Liver (tissue), 3 donors: ENCODE measurements around the gene C2CD2.

Experiments used
- GABPA ChIP-seq, 2 donors: IDR thresholded peaks in 1 of 2; conservative IDR thresholded peaks in 1 of 2; 2 replicates each; pipeline ENCODE4 v1.6.1; 2016; ENCODE audit warnings: antibody characterized with exemption in 2 of 2, mild to moderate bottlenecking in 1 of 2, moderate library complexity in 1 of 2
- TAF1 ChIP-seq: conservative IDR thresholded peaks from 2 replicates; pipeline ENCODE4 v1.6.1; 2016; ENCODE audit warnings: antibody characterized with exemption, mild to moderate bottlenecking
- TF ChIP-seq, protein P1 (sequence below): fragments of 150-350 bp; IDR thresholded peaks from 2 replicates; pipeline ENCODE4 v1.5.1; 2017; ENCODE audit warnings: improper control_type of control experiment, low read depth, low read length; ENCODE audit not compliant: missing input control
- TF ChIP-seq, protein P2 (sequence below): IDR thresholded peaks from 2 replicates; pipeline ENCODE4 v1.6.1; 2016; ENCODE audit warnings: antibody characterized with exemption
- TF ChIP-seq, protein P3 (sequence below): IDR thresholded peaks from 2 replicates; pipeline ENCODE4 v1.6.1; 2016; ENCODE audit warnings: antibody characterized with exemption
- TF ChIP-seq, protein P4 (sequence below): IDR thresholded peaks from 2 replicates; pipeline ENCODE4 v1.6.1; 2016; ENCODE audit warnings: antibody characterized with exemption, mild to moderate bottlenecking
- TF ChIP-seq, protein P5 (sequence below): IDR thresholded peaks from 2 replicates; pipeline ENCODE4 v1.6.1; 2016; ENCODE audit warnings: antibody characterized with exemption
- donor health status: healthy.
- donor health status: healthy.

DNA sequence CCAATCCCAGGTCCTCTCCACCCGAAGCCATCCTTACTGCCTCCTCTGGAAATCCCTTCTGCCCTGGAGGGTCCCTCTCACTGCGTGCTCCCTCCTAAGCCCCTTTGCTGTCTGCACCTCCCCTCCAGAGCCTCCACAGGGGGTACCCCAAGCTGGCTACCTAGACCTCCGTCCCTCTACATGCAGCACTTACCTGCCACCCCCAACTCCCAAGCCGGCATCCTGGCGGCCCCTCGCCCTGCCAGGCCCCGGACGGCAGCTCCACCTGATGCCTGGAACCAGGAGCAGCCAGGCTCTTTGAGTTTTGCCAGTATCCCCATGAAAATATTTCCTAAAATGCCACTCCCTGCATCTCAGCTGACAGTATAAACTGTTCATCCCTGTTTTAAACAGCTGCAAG lies 78.7 kb downstream of the C2CD2 start:
- TF ChIP-seq, protein P1, sequence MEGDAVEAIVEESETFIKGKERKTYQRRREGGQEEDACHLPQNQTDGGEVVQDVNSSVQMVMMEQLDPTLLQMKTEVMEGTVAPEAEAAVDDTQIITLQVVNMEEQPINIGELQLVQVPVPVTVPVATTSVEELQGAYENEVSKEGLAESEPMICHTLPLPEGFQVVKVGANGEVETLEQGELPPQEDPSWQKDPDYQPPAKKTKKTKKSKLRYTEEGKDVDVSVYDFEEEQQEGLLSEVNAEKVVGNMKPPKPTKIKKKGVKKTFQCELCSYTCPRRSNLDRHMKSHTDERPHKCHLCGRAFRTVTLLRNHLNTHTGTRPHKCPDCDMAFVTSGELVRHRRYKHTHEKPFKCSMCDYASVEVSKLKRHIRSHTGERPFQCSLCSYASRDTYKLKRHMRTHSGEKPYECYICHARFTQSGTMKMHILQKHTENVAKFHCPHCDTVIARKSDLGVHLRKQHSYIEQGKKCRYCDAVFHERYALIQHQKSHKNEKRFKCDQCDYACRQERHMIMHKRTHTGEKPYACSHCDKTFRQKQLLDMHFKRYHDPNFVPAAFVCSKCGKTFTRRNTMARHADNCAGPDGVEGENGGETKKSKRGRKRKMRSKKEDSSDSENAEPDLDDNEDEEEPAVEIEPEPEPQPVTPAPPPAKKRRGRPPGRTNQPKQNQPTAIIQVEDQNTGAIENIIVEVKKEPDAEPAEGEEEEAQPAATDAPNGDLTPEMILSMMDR = no peak
- TF ChIP-seq, protein P2, sequence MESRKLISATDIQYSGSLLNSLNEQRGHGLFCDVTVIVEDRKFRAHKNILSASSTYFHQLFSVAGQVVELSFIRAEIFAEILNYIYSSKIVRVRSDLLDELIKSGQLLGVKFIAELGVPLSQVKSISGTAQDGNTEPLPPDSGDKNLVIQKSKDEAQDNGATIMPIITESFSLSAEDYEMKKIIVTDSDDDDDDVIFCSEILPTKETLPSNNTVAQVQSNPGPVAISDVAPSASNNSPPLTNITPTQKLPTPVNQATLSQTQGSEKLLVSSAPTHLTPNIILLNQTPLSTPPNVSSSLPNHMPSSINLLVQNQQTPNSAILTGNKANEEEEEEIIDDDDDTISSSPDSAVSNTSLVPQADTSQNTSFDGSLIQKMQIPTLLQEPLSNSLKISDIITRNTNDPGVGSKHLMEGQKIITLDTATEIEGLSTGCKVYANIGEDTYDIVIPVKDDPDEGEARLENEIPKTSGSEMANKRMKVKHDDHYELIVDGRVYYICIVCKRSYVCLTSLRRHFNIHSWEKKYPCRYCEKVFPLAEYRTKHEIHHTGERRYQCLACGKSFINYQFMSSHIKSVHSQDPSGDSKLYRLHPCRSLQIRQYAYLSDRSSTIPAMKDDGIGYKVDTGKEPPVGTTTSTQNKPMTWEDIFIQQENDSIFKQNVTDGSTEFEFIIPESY = no peak
- TF ChIP-seq, protein P3, sequence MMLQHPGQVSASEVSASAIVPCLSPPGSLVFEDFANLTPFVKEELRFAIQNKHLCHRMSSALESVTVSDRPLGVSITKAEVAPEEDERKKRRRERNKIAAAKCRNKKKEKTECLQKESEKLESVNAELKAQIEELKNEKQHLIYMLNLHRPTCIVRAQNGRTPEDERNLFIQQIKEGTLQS = no peak
- TF ChIP-seq, protein P4, sequence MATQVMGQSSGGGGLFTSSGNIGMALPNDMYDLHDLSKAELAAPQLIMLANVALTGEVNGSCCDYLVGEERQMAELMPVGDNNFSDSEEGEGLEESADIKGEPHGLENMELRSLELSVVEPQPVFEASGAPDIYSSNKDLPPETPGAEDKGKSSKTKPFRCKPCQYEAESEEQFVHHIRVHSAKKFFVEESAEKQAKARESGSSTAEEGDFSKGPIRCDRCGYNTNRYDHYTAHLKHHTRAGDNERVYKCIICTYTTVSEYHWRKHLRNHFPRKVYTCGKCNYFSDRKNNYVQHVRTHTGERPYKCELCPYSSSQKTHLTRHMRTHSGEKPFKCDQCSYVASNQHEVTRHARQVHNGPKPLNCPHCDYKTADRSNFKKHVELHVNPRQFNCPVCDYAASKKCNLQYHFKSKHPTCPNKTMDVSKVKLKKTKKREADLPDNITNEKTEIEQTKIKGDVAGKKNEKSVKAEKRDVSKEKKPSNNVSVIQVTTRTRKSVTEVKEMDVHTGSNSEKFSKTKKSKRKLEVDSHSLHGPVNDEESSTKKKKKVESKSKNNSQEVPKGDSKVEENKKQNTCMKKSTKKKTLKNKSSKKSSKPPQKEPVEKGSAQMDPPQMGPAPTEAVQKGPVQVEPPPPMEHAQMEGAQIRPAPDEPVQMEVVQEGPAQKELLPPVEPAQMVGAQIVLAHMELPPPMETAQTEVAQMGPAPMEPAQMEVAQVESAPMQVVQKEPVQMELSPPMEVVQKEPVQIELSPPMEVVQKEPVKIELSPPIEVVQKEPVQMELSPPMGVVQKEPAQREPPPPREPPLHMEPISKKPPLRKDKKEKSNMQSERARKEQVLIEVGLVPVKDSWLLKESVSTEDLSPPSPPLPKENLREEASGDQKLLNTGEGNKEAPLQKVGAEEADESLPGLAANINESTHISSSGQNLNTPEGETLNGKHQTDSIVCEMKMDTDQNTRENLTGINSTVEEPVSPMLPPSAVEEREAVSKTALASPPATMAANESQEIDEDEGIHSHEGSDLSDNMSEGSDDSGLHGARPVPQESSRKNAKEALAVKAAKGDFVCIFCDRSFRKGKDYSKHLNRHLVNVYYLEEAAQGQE = no peak
- TF ChIP-seq TAF1 (no peak), GABPA (IDR thresholded peaks at IDR 0.05 in 1 of 2, conservative IDR thresholded peaks at IDR 0.05 in 1 of 2) (no peak)
- TF ChIP-seq, protein P5, sequence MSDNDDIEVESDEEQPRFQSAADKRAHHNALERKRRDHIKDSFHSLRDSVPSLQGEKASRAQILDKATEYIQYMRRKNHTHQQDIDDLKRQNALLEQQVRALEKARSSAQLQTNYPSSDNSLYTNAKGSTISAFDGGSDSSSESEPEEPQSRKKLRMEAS = no peak
